GM19023 (cell line): ENCODE results near the gene CLEC3B.

Experiments used
- ATAC-seq: cut with Tn5 transposase; IDR thresholded peaks from one replicate; pipeline ENCODE4 v1.9.1; 2021; ENCODE audit warnings: mild to moderate bottlenecking, moderate library complexity; ENCODE audit not compliant: unreplicated experiment

Gene CLEC3B

DNA sequence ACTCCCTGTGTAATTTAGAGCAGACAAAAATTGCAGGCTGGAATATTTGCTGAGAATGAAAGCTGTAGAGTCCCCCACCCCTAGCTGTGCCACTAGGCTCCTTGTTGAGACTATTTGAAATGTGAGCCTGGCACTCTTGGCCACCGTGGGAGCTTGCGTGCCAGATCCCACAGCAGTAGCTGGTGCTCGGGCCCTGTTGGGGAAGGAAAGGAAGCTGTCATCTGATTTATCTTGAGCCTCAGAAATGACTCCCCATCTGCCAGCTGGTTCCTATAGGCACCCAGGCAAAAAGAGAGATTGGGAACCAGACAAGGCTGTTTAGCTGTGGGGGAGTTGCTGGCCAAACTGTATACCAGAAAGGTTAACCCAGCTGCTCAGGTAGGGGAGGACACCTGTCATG, 23.4 kb upstream of the CLEC3B start:
- ATAC-seq = no peak

DNA sequence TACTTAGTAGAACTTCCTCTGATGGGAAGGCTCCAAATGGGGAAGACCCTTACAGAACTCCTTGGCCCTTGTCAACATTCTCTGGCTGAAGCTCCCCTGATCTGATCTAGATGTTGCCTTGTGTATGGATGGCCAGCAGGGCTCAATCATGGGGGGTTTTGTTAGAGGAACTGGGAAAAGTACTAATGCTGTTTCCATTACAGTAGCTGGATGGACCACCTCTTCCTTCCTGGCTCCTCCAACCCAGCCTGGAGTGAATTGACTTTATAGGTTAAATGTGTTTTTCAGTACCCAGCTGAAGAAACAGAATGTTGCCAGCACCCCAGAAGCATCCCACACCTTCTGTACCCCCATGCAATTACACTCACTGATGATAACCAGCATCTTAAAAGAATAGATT, 22.7 kb upstream of the CLEC3B start:
- no peak for ATAC-seq

DNA sequence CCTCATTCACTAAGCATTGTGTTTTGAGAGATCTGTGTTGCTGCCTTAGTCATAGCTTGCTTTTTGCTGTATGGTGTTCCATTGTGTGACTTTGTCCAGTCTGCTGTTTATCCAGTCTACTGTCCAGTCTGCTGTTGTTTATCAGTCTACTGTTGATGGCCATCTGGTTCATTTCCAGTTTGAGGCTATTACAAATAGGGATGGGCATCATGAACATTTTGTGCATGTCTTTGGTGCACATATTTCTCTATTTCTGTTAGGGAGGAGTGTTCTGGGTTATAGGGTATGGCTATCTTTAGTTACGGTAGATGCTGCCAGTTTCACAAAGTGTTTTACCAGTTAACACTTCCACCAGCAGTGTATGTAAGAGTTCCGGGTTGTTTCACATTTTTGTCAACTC, 22.2 kb upstream of the CLEC3B start:
- ATAC-seq = no peak

DNA sequence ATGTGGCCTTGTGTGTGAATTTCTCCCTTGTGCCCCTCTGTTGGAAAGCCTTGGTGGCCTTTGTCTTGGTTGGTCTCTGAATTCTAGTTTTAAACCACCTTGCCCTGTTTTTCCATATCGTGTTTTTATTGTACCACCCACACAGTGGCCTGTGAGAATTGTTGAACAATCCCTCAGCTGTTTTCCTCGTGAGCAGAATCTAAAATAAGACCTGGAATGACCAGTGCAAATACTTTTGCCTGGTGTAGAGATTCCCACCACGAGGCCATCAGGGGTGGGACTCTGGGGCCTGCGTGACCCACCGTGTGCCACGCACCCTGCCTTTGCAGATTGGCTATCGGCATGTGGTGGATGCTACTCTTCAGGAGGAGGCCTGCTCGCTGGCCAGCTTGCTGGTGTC, 19.0 kb upstream of the CLEC3B start:
- ATAC-seq = no peak

DNA sequence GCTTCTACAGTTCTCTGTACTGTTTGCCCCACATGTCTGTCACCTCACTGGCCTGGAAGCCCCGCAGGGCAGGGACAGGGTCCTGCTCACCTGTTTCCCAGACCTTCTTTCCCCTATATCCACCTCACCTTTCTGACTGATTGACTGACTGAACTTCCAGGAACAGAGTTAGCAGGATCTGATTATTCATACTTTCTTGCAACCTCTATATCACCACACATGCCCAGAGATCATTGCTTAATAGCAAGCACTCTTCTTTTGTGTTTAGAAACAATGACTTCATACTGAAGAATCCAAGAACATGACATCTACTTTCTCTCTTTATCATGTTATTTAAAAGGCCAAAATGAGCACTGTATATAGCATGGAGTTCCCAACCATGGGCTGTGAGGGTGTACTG, 18.0 kb upstream of the CLEC3B start:
- ATAC-seq = no peak

DNA sequence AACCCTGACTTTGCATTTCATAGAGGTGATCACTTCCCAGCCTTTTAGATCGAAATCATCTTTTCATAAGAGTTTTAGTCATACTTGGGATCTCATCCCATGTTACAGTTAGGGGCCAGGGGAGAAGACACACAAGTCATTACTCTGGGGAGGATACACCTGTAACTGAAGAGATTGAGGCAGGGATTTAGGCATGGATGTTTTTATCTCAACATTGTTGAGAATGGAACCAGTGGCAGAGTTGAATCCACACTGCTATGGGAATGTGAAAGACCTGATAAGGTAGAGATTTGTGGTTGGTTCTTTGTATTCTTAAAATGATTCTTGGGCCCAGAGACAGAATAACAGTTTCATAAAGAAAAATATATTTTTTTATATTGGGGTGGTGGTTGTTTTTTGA, 16.2 kb upstream of the CLEC3B start:
- no peak for ATAC-seq

DNA sequence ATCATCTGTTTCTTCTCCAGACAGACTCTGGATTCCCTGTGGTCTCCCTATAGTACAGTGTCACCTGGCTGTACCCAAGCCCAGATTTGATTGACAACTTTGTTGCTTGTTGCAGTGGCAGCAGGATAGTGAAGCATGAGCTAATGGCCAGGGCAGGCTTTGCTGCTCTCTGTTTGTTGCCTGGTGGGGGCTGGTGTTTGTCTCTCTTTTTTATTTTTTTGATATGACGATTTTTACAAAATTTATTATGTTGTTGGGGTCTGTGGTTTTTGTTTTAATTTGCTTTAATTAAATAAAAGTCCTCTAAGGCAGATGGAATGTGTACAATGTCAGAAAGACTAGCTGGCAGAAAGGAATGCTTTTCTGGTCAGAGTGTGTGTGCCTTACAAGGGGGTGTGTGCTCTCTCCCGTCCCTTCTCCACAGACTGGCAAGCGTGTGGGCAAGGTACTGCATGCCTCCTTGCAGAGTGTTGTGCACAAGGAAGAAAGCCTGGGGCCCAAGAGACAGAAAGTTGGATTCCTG, 15.2 kb upstream of the CLEC3B start:
- ATAC-seq = no peak

DNA sequence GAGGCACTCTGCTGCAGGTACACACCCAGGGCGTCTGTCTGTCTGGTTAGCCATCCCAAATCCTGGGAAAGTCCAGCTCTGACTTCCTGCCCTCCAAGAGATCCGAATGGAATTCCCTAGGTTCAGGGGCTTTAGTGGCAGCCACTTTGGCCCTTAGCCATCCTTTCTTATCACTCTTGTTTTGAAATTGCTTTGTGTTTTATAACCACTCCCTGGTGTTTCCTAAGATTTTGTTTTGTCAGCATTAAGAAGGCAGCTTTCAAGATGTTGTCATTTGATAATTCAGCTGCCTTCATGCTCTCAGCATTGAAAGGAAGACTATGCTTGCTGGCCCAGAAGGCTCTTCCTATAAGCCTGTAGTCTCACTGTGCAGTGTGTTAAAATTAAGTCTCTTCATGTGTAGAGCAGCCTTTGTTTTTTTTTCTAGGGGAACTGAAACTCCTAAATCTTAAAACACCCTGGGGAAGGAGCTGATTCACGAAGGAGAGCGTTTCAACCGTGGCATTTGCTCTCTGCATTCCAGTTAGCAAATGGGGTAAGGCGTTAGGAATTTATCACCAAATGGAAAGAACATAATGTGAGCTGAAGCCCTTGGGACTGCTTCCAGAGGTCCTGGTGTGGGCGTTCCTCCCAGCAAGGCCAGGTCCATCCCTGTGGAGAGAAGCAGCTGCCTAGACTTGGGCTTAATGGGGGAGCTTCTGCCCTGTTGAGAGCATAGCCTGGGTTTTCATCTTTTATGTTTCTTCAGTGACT, 14.2 kb upstream of the CLEC3B start:
- no peak for ATAC-seq

DNA sequence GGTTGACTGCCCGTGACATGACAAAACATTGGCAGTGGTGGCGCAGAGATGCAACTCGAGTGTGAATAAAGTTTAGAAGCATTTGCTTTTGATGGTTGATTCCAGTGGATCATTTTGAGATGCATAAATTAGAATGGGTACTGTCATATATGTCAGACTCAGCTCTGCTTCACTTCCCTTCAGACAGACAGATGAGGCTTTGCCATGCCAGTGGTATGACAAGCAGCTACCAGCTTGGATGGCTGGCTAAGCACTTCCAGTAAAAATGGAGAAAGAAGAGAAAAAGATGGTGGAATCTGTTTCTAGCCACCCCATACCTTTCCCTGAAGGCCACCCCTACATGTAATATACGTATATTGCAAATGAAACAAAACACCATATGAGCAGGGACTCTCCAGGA, 13.5 kb upstream of the CLEC3B start:
- no peak for ATAC-seq

DNA sequence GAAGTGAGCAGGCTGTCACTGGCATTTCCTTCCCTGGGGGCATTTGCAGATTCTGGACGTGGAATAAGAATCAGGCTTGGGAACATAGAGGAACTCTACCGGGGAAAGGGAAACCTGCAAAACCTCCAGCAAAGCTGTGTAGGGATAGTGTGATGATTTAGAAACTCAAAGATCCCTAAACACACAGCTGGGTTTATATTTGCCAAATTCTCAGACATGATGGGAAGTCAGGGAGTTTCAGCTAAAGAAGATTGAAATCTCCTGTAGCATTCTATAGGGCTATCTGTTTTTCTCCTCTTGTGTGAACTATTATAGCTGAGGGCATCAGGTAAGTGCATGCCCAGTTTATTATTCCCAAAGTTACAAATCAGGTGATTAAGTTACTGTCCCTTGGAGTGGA, 9.2 kb upstream of the CLEC3B start:
- no peak for ATAC-seq

DNA sequence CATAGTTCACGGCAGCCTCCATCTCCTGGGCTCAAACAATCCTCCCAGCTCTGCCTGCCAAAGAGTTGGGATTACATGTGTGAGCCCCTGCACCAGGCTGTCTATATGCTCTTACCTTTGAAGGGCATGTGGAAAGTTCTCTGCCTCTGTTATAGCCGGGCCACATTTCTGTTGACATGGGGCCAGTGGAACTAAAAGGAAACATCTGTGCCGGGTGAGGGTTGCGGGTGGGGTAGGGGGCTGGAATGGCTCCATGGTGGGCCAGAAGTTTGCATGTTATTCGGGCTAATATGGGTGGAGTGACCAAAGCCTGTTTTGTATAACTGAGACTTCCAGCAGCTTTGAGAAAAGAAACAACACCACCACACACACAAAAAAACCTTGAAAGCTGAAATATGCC, 8.3 kb upstream of the CLEC3B start:
- ATAC-seq = no peak

DNA sequence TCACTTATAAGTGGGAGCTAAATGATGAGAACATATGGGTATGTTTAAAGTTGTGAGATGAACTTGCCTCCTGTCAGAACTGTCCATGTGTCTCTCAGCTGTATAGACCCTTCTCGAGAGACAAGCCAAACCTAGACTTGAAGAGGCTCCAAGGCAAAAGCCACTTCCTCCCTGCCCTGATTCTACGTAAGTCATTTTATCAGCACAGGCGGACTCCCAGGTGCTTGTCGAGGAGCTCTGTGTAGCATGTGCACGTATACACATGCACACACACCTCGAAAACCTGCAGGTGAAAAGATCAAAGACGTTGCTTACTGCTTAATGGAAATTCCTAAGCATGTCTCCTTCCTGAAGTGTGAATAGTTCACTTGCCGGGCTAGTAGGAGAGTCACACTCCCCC, 5.6 kb upstream of the CLEC3B start:
- ATAC-seq = no peak

DNA sequence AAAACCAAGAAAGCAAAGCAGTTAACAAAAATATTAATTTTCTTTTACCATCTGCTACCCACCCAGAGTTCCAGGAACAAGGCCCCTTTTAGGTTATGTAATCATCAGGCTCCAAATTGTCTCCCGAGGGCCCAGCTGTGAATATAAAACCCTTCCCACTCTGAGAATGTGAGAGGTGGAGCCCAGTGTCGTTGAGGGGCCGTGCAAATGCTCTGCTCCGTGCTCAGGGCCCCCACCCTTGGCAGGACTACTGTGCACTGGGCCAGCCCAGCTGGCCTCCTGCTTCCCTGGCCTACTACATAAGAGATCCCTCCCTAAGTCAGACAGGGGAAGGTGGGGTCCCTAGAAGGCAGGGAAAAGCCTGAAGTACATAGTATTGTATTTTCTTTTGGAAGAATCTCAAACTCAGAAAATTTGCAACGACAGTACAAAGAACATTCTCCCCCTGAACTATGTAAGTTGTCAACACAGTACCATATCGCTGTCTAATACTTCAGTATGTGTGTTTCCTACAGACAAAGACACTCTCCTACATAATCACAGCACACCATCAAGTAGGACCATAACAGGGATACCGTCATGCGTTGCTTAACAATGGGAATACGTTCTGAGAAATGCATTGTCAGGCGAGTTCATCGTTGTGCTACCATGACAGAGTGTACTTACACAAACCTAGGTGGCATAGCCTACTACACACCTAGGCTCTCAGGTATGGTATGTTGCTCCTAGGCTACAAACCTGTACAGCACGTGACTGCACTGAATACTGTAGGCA, 4.4 kb upstream of the CLEC3B start:
- no peak for ATAC-seq

DNA sequence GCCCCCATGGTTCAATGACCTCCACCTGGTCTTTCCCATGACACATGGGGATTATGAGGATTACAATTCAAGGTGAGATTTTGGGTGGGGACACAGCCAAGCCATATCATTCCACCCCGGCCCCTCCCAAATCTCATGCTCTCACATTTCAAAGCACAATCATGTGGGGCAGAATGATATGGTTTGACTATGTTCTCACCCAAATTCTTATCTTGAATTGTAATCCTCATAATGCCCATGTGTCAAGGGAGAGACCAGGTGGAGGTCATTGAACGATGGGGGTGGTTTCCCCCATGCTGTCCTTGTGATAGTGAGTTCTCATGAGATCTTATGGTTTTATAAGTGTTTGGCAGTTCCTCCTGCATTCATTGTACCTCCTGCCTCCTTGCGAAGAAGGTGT, 2.4 kb upstream of the CLEC3B start:
- ATAC-seq = no peak

DNA sequence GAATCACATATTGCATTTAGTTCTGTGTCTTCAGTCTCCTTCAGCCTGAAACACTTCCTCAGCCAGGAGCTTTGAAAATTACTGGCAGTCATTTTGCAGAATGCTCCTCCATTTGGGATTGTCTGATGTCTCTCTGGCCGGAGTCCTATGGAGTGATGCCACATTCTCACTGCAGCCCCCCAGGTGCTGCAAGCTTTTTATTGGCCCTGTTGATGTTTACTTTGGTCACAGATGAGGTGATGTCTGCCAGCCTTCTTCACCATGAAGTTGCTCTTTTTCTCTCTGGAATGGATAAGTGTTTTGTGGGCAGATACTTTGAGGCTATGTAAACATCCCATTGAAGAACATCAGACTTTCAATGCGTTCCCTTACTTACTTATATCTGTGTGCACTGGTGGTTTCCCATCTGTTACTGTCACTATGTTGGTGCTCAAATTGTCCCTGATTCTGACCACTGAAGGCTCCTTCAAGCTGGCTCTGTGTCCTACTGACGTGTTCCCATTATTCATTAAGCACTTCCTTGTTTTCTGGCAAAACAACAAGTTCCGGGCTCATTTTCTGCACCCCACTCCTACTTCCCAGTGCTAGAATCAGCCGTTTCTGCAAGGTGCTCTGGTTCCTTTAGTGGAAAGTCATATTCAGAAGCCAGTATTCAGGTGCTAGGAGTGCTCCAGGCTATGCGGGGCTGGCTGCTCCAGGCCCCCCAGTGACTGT, 1.4 kb upstream of the CLEC3B start:
- ATAC-seq = no peak

DNA sequence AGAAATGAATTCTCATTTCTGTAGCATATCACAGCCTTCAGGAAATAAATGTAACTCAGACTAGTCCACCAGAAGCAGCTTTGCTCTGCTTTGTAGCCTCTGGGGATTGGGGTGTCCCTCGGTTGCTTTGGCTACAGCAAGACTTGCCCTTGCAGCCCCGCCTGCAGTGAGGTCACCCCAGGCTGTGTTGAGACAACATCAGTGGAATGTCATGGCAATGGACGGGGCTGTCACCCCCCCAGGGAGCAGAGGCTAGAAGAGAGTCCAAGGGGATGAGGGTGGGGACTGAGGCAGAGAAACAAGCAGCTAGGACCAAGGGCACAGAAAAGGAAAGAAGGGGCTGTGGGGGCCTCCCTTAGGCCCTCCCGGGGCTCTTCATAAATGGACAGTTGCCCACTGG, 854 bp downstream of the CLEC3B start:
- no peak for ATAC-seq

DNA sequence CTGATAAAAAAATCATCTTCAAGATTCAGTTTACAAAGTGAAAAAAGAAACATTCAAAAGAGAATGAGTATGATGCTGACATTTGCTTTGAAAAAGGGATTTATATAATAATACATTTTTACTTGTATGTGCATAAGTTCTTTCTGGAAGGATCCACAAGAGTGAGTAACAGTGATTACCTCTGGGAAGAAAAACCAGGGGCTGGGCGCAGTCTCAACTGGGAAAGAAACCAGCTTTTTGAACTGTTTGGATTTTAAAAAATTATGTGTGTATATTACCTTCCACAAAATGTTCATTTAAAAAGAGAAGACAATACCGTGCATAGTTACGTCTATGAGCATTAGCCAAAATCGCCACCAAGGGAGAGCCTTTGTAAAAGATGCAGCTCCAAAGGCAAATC, 1.3 kb downstream of the CLEC3B start:
- ATAC-seq = no peak

DNA sequence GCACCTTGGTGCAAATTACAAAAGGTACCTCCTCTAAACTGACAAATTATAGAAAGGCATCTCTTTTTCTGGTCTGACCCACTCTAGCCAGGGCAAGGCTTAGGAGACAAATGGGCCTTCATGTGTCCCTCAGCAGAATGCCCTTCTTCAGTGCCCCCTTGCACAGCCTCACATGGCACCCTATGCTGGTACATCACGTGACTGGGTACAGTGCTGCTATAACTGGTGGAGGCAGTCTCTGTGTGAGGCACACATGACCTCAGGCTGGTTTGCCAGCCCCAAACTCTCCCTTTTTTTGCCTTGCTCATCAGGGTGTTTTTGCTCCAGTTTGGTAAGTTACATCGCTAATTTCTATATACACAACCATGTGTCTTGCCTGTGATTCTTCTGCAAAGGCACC, 3.1 kb downstream of the CLEC3B start:
- no peak for ATAC-seq

DNA sequence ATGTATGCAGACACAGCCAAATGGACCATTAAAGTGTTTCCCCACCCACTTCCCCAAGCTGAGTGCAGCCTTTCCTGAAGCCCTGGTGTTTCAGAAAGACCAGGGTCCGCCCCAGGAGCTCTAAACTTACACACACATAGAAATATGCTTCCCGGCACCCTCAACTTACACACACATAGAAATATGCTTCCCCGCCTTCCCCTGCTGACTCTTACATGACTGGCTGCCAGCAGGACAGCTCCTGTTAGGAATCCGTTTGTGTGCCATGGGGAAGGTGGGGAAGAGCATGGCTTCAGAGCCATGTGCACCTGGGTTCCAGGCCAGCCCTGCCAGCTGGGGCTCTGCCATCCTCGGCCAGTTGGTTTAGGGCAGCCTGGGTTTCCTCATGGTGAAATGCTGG, 3.6 kb downstream of the CLEC3B start:
- no peak for ATAC-seq

DNA sequence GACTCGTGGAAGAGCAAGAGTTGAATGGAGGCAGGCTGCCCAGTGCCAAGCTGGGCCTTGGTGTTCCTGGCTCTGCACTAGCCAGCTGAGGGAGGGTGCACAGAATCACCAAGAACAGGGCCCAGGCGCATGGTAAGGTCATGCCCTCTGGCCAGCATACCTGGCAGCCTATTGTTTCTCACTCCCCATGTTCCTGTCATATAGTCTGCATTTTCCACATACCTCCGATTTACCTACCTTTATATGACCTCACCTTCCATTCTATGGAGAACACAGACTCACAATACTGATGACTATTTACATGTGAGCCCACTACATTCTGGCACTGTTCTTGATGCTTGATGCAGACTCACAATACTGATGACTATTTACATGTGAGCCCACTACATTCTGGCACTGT, 5.4 kb downstream of the CLEC3B start:
- ATAC-seq = no peak

DNA sequence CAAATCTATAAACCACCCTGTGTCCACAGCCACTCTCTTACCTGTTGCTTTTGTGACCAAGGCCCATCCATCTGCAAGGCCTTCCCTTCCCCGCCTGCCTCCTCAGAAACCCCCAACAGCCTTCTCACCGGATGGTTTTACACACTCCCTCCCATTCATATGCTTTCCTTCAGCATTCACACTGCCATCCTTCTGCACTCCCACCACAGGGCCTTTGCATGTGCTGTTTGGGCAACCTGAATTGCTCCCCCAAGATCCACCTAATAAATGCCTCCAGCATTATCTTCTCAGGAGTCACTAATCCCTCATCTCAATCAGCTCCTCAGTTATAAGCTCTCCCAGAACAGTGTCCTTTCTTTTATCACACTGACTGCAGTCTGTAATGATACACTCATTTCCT, 6.0 kb downstream of the CLEC3B start:
- ATAC-seq = no peak

DNA sequence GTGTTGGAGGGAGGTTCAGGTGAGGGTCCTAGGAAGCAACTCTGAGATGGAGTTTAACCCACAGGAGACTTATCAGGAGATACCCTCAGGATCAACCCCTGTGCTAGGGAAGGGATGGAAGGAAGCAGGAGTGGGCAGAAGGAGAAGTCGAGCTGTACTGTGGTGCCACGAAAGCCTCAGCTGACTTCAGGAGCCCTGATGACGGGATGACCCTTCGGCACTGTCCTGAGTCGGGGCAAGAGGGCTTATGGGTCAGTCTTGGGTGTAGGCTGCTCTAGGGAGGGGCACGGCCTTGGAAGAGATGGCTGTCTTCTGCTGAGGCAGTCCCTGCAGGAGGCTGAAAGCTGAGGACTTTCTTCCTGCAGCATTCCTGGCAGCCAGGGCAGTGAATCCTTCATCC, 7.7 kb downstream of the CLEC3B start:
- ATAC-seq = no peak
